Tibial artery (tissue), 4 donors: ENCODE data around the gene BBOX1.
"Not testable (repeated sequence)": the region's sequence is repeated elsewhere in the genome, so short reads cannot be mapped to it uniquely, and the experiment has no call there.

ENCODE experiments used
- DNase-seq, 2 donors: peaks; one replicate each; pipeline ENCODE4 v3.0.0-alpha.2; 2019
- H3K27ac ChIP-seq, 2 donors: fragments of 200-600 bp; sonication (generic) in 1 of 2; 1 replicate in 1 of 2; 2 replicates in 1 of 2; pipeline ENCODE4 v1.5.1; 2018 to 2019; ENCODE audit warnings: mild to moderate bottlenecking in 1 of 2
- H3K27me3 ChIP-seq, 2 donors: fragments of 200-600 bp; sonication (generic) in 1 of 2; one replicate each; pipeline versions ENCODE4 v1.5.1 to v1.6.0; 2016 to 2019
- H3K36me3 ChIP-seq, 3 donors: fragments of 200-600 bp; sonication (generic) in 2 of 3; one replicate each; pipeline ENCODE4 v1.5.1; 2016 to 2019; ENCODE audit warnings: mild to moderate bottlenecking in 2 of 3
- H3K4me1 ChIP-seq, 4 donors: fragments of 200-600 bp; sonication (generic) in 2 of 4; 1 replicate in 3 of 4; 2 replicates in 1 of 4; pipeline ENCODE4 v1.5.1; 2016 to 2019
- H3K4me3 ChIP-seq, 2 donors: fragments of 200-600 bp; sonication (generic) in 1 of 2; 1 replicate in 1 of 2; 2 replicates in 1 of 2; pipeline ENCODE4 v1.5.1; 2018 to 2019; ENCODE audit warnings: mild to moderate bottlenecking in 2 of 2
- H3K9me3 ChIP-seq, 3 donors: fragments of 200-600 bp; sonication (generic) in 1 of 3; one replicate each; pipeline ENCODE4 v1.5.1; 2016 to 2019
- CTCF ChIP-seq, 2 experiments: fragments of 200-600 bp in 1 of 2; fragments of 450-650 bp in 1 of 2; IDR thresholded peaks; one replicate each; pipeline ENCODE4 v1.5.1; 2017 to 2019; ENCODE audit warnings: antibody characterized with exemption in 2 of 2, mild to moderate bottlenecking in 1 of 2, moderate library complexity in 1 of 2
- intact Hi-C: fragments of 100-400 bp; cut with DNase I; formaldehyde crosslinking; loops from one replicate; pipeline ENCODE4 v1.15.0; 2023; ENCODE audit warnings: low total_unique reads

The BBOX1 gene

GRCh38 chr11:27171376-27171958 lies 130.9 kb downstream of the BBOX1 start:
- DNase-seq, result no peak
- no peaks in the 10 kb centered on the region for H3K36me3 ChIP-seq
- H3K4me3 ChIP-seq, result no peak overlapping the region
- no peaks in the 10 kb centered on the region for H3K4me1 ChIP-seq
- intact Hi-C loops, result no loop called here
- no peak for TF ChIP-seq CTCF (IDR thresholded peaks at IDR 0.05)
- H3K27me3 ChIP-seq, result peaks cover 0 to 3% of the 10 kb centered on the region in 2 donors
- H3K9me3 ChIP-seq, result no peaks in the 10 kb centered on the region
- no peak overlapping the region for H3K27ac ChIP-seq

GRCh38 chr11:27173545-27173944 lies 132.9 kb downstream of the BBOX1 start:
- no peak overlapping the region for H3K4me3 ChIP-seq
- TF ChIP-seq CTCF (IDR thresholded peaks at IDR 0.05), result no peak
- no peaks in the 10 kb centered on the region for H3K4me1 ChIP-seq
- peaks cover 0 to 3% of the 10 kb centered on the region in 2 donors for H3K27me3 ChIP-seq
- intact Hi-C loops, result no loop called here
- no peak for DNase-seq
- H3K27ac ChIP-seq, result no peak overlapping the region
- no peaks in the 10 kb centered on the region for H3K36me3 ChIP-seq
- no peaks in the 10 kb centered on the region for H3K9me3 ChIP-seq

- no peak for DNase-seq
- intact Hi-C loops, result no loop called here
- no peaks in the 10 kb centered on the region for H3K4me1 ChIP-seq
- no peaks in the 10 kb centered on the region for H3K9me3 ChIP-seq
- H3K27ac ChIP-seq, result no peak overlapping the region
- H3K36me3 ChIP-seq, result no peaks in the 10 kb centered on the region
- no peak for TF ChIP-seq CTCF (IDR thresholded peaks at IDR 0.05)
- H3K27me3 ChIP-seq, result peaks cover 0 to 3% of the 10 kb centered on the region in 2 donors
- no peak overlapping the region for H3K4me3 ChIP-seq
Measured at GRCh38 chr11:27174021-27174420, 133.4 kb downstream of the BBOX1 start.

DNA sequence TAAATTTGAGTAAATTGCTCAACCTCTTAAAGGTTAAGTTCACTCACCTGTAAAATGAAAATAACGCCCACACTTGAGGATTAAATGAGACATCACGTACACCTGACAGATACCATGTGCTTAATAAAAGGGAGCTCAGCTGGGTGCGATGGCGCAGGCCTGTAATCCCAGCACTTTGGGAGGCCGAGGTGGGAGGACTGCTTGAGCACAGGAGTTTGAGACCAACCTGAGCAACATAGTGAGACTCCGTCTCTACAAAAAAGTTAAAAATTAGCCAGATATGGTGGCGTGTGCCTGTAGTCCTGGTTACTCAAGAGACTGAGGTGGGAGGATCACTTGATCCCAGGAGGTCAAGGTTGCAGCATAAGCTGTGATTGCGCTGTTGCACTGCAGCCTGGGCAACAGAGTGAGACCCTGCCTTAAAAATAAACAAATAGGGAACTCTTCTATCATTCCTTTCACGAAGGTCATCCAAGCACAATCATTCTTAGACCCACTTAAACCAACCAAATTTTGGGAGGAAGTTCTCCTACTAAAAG lies 134.1 kb downstream of the BBOX1 start:
- no peak for DNase-seq
- Histone ChIP-seq H3K27me3 (peaks cover 0 to 3% of the 10 kb centered on the region in 2 donors), H3K27ac (no peak overlapping the region), H3K9me3 (no peaks in the 10 kb centered on the region), H3K4me1 (no peaks in the 10 kb centered on the region), H3K36me3 (no peaks in the 10 kb centered on the region), H3K4me3 (no peak overlapping the region)
- TF ChIP-seq CTCF (IDR thresholded peaks at IDR 0.05), result no peak
- intact Hi-C loops, result no loop called here

DNA sequence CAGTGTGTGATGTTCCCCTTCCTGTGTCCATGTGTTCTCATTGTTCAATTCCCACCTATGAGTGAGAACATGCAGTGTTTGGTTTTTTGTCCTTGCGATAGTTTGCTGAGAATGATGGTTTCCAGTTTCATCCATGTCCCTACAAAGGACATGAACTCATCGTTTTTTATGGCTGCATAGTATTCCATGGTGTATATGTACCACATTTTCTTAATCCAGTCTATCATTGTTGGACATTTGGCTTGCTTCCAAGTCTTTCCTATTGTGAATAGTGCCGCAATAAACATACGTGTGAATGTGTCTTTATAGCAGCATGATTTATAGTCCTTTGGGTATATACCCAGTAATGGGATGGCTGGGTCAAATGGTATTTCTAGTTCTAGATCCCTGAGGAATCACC lies 134.9 kb downstream of the BBOX1 start:
- H3K4me3 ChIP-seq, H3K36me3 ChIP-seq, DNase-seq, H3K27ac ChIP-seq, H3K9me3 ChIP-seq, H3K27me3 ChIP-seq, H3K4me1 ChIP-seq, intact Hi-C loops: not testable (repeated sequence)
